ENCODE measurements around the gene ANKS1A. TPM values are rescaled to one million over a fixed set of nuclear protein-coding genes. Genes with fewer than 3 reads are reported as not detected.
A peak's percentile ranks its signal among the peaks of the same experiment; 100 is the strongest.

Gene ANKS1A
- total and polyA plus RNA-seq, 3 donors from 2014 or later, result 44.2 to 96.9 (median 95.9) TPM

DNA sequence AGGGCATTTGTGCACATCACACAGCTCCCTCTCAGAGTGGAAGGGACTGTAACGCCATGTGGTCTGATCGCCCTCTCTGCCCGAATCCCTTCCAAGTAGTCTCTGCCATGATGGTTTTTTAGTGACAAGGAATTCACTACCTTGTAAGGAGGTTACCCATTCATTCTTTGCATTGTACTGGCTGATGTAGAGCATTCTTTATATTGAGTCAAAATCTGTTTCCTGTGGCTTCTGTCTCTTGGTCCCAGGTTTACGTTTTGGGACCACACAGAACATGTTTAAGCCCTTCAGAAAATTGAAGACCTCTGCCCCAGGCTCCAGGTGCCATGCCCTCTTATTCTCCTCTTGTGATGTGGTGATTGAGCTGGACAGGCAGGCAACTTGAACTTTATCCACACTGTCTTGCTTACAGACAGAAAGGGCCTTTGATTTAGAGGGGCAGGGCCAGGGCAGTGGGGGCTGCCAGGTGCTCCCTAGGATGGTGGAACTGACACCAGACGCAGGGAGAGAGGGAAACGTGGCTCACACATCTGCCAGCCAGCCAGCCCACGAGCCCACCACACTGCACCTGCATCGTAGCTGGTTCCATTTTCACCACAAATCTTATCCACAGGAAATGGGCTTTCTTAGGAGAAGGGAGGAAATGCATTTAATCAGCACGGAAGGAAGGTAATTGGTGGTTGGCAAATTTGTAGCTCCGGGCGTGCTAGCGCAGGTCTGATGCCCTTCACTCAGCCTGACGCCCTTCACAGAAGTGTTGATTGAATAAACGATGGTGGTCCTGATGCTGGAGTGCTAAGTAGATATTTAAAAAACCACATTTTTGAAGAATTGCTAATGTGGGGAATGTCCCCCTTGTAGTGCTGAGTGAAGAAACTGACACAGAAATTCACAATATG, 173.9 kb downstream of the ANKS1A start:
- no peaks in the 10 kb centered on the region for H3K36me3 ChIP-seq (ENCODE audit: low read depth, missing control alignments)
- TF ChIP-seq POLR2A (IDR thresholded peaks at IDR 0.05), result no peak
- TF ChIP-seq, protein P1, sequence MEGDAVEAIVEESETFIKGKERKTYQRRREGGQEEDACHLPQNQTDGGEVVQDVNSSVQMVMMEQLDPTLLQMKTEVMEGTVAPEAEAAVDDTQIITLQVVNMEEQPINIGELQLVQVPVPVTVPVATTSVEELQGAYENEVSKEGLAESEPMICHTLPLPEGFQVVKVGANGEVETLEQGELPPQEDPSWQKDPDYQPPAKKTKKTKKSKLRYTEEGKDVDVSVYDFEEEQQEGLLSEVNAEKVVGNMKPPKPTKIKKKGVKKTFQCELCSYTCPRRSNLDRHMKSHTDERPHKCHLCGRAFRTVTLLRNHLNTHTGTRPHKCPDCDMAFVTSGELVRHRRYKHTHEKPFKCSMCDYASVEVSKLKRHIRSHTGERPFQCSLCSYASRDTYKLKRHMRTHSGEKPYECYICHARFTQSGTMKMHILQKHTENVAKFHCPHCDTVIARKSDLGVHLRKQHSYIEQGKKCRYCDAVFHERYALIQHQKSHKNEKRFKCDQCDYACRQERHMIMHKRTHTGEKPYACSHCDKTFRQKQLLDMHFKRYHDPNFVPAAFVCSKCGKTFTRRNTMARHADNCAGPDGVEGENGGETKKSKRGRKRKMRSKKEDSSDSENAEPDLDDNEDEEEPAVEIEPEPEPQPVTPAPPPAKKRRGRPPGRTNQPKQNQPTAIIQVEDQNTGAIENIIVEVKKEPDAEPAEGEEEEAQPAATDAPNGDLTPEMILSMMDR (IDR thresholded peaks at IDR 0.05), result no peak
- WGBS, 2 donors, result 83 to 87% methylated on average over 14 of the region's 14 CpGs
- no peaks in the 10 kb centered on the region for H3K9me3 ChIP-seq
- no peak overlapping the region for H3K4me3 ChIP-seq
- no peaks in the 10 kb centered on the region for H3K27me3 ChIP-seq
- DNase-seq, result no peak
- H3K4me1 ChIP-seq, result peaks cover 10% of the 10 kb centered on the region
- intact Hi-C loops (cut with DNase I; ENCODE audit: low total_unique reads), result no loop called here
- H3K27ac ChIP-seq, result no peak overlapping the region

DNA sequence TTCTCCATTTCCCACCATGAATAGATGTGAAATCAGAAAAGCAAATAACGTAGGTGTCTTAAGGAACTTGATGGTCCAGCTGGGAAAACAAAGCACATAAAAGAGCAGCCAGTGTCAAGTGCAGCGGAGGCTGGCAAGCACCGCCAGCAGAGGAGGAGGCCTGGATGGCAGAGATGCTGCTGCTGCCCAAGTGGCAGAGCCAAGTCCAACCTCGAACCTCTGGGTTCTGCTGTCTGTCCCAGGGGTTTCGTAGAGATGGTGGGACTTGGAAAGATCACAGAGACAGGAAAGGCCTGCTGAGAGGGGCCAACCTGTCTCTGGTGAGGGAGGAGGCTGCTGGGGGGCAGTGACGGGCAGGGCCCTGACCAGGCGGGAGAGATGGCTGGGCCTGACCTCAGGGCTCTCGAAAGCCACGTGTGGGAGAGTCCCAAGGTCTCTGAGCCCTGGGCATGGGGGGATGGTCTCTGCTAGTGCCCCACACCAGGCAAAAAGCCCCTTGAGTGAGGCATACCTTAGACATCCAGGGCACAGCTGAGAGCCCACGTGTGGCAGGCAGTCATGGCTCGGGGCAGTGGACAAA, 174.7 kb downstream of the ANKS1A start:
- Histone ChIP-seq H3K4me1 (peaks cover 13% of the 10 kb centered on the region), H3K4me3 (no peak overlapping the region), H3K36me3 (ENCODE audit: low read depth, missing control alignments) (no peaks in the 10 kb centered on the region), H3K27ac (peak overlapping the region in 1 of 2 donors; percentile 50), H3K9me3 (no peaks in the 10 kb centered on the region), H3K27me3 (no peaks in the 10 kb centered on the region)
- TF ChIP-seq, protein P1 (IDR thresholded peaks at IDR 0.05), result no peak
- TF ChIP-seq POLR2A (IDR thresholded peaks at IDR 0.05), result no peak
- intact Hi-C loops (cut with DNase I; ENCODE audit: low total_unique reads), result no loop called here
- WGBS, 2 donors, result 66 to 73% methylated on average over 10 to 11 of the region's 11 CpGs
- no peak for DNase-seq

DNA sequence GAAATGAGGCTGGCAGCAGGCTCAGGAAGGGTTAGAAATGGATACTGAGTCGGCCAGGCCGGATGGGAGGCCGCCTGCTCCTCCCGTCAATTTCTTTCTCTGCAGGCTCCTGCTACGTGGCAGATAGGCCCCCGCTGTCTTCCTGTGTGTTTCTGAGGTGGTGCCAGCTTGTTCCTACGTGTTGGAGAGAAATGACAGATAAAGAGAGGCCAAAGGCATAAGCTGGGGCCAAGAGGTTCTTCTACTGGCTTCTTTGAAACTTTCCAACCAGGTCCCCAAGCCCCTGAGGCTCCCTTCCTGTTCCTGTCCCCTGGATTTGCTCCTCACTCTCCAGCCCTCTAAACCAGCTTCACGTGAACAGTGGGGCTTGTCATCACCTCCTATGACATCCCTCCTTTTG, 175.2 kb downstream of the ANKS1A start:
- Histone ChIP-seq H3K4me1 (peaks cover 13% of the 10 kb centered on the region), H3K27ac (peak overlapping the region in 1 of 2 donors; percentile 50)
- TF ChIP-seq, protein P1 (IDR thresholded peaks at IDR 0.05), result no peak
- TF ChIP-seq POLR2A (IDR thresholded peaks at IDR 0.05), result no peak

DNA sequence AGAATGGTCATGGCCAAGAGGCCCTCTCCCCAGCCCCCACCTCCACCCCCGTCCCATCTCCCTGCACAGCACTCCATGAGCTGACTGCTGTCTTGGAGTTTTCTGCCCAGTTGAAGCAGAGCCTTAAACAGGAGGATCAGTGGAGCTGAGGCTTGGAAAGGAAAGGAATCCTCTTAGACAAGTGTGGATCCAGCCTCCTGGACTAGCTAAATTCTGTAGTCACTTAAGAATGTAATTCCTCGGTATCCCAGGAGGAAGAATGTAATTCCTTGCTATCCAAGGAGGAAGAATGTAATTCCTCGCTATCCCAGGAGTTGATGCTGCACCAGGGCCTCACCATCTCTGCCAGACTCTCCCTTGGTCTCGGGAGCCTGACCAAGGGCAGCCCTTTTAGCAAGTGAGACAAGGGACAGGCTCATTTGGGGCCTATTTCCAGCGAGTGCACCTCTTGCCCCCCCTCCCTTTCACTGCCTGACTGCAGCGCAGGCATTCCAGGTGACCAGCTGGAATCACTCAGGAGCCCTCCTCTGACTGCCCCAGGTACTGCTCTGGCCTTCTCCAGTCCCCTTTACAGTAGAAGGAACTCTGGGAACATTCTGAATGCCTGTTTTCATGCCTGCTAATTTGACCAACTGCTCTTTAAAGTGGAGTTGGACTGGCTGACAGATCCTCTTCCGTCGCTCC, 175.8 kb downstream of the ANKS1A start:
- no peak for DNase-seq
- H3K36me3 ChIP-seq (ENCODE audit: low read depth, missing control alignments), result no peaks in the 10 kb centered on the region

More for the DNA sequence above, 175.2 kb downstream of the ANKS1A start:
- peak; percentile 56 for DNase-seq
- Histone ChIP-seq H3K36me3 (ENCODE audit: low read depth, missing control alignments) (no peaks in the 10 kb centered on the region), H3K4me3 (no peak overlapping the region), H3K9me3 (no peaks in the 10 kb centered on the region), H3K27me3 (no peaks in the 10 kb centered on the region)
- WGBS, 2 donors, result 58 to 68% methylated on average over 4 to 8 of the region's 8 CpGs
- intact Hi-C loops (cut with DNase I; ENCODE audit: low total_unique reads), result no loop called here

More for the DNA sequence above, 175.8 kb downstream of the ANKS1A start:
- WGBS, 2 donors, result 83 to 86% methylated on average over 7 to 8 of the region's 8 CpGs
- no peak overlapping the region for H3K27ac ChIP-seq
- H3K4me1 ChIP-seq, result peaks cover 13% of the 10 kb centered on the region
- intact Hi-C loops (cut with DNase I; ENCODE audit: low total_unique reads), result no loop called here
- TF ChIP-seq, protein P1 (IDR thresholded peaks at IDR 0.05), result no peak
- no peak for TF ChIP-seq POLR2A (IDR thresholded peaks at IDR 0.05)
- no peaks in the 10 kb centered on the region for H3K27me3 ChIP-seq
- H3K9me3 ChIP-seq, result no peaks in the 10 kb centered on the region
- H3K4me3 ChIP-seq, result no peak overlapping the region

Data from testis (tissue), 3 donors.